ENCODE results near the gene GPC3.

The GPC3 gene

DNA sequence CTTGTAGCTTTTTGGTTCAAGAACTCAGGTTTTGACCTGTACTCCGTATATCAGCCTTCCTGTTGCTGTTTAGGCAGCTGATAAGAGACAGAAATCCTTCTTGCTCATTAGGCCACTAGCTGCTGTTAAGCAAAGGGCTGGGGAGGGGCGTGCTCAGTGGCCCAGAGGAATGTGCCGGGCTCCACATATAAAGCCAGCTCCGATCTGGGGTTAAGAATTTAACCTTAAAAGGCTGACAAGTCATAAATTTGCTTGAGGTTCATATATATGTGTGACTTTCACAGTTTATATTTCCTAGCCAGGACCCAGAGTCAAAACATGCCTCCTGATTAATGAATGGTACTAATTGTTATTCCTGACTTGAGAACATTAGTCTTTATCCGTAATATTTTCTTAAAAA is 15.3 kb downstream of the GPC3 start:
- no peak for DNase-seq

DNA sequence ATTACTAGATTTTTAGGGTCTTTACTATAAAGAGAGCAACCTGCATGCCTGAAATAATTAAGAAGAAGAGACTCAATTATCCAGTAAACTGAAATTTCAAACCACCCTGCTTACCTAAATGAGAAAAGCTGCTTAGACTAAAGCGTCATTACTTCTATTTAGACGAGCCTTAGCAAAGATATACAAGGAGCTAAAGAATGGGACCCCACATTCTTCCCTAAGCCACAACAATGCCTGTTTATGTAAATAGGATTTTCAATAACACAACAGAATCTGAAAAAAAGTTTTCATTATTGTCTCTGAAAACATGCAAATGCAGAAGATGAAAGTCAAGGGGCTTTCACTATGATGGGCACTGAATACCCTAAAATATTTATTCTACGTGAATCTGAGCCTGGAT is 16.2 kb downstream of the GPC3 start:
- no peak for DNase-seq

DNA sequence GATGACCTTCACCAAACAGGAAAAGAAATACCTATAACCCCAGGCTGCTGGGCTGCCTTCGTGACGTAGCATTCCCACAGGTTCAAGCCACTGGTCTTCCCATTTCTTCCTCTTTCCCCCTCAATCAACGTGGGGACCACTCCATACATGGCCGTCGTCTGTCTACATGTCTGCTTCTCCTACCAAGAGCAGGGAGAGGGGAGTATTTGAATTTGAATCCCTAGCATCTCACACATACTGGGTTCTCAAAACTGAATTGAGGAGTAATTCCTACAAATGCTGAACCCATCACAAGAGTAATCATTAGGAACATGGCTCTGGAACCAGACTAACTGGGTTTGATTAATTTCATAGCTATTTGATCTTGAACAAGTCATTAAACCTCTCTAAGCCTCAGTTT is 17.3 kb downstream of the GPC3 start:
- no peak for DNase-seq

DNA sequence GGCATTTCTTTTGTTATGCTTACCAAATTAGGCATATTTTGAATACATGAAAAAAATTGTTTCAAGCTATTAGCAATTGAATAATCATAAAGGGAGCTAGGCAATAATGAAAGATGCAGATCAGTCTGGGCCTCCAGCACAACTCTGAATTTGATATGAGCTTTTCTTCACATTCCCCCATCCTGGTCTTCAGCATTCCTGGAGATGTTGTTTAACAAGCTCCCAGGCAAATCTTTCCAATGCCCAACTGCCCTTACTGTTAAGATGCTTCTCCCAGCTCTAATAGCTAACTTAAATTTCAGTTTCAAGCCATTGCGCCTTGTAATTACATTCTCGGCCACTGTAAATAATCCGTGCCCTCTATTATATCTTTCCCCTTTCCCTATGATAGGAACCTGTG is 19.2 kb downstream of the GPC3 start:
- no peak for DNase-seq

DNA sequence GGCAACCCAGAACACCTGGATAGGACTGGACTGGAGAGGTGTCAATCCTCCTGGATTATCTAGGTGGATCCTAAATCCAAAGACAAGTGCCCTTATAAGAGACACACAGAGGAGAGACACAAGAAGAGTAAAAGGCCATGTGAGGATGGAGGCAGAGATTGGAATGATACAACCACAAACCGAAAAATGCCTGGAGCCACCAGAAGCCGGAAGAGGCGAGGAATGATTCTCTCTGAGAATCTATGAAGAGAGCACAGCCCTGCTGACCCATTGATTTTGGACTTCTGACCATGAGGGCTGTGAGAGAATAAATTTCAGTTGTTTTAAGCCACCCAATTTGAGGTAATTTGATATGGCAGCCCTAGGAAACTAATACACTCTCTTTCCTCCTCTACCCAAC is 20.1 kb downstream of the GPC3 start:
- no peak for DNase-seq

DNA sequence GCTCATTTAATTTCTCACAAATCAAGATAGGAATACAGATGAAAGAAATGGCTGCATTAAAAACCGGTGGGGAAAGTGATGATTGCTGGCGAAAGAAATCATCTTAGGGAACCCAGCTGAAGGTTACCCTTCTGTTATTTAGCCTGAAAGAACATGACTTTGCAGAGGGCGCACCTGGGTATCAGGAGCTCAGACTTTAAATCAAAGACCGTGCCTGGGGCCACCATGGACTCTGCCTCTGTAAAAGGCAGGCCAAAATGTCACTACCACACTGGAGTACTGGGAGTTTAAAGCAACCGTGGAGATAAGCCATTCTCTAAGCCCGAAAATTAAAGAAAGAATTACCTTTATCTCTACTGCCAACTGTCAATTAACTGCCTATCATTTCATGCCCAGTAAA is 24.3 kb downstream of the GPC3 start:
- no peak for DNase-seq

DNA sequence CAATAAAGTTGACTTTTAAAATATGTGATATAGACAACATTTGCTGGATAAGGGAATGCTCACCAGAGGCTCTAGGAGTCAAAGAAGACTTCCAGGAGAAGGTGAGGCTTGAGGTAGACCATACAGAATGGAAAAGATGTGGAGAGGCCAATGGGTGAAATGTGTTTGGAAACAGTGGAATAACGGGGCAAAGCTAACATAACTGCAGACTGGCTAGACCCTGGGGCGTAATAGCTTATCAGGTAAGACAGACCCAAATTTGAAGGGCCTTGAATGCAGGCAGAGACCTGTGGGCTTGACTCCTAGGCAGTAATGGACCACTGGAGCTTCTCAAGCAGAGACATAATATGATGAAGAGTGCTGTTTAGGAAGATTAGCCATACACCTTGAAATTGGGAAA is 25.4 kb downstream of the GPC3 start:
- no peak for DNase-seq

DNA sequence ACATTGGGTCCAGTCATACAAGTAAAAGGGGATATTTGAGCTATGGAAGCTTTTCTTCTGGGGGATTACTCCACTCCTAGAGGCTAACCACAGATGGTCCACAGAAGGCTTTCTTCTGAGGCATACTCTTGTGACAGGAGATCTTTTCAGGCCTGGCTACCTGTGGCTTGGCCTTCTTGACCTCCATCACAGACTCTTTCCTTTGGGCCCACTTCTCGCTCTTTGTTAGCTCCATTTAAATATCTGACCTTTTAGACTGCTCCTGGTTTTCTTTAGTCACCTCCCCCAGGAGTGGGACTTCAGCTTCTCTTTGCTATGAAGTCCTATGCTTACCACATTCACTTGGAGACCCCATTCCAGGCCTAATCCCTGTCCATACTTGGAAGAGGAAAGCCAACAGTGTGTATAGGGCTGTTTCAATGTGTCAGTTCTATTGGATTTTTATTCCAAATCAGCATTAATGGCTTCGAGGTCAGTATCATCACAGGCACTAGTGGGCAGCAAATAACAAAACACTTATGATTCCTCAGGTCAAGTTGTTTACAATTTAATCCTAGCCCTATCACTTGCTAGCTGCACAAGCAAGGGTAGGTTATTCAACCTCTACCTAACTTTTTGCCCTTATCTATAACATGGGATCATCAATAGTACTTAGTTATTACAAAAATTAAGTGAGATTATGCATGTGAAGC is 26.3 kb downstream of the GPC3 start:
- no peak for DNase-seq

DNA sequence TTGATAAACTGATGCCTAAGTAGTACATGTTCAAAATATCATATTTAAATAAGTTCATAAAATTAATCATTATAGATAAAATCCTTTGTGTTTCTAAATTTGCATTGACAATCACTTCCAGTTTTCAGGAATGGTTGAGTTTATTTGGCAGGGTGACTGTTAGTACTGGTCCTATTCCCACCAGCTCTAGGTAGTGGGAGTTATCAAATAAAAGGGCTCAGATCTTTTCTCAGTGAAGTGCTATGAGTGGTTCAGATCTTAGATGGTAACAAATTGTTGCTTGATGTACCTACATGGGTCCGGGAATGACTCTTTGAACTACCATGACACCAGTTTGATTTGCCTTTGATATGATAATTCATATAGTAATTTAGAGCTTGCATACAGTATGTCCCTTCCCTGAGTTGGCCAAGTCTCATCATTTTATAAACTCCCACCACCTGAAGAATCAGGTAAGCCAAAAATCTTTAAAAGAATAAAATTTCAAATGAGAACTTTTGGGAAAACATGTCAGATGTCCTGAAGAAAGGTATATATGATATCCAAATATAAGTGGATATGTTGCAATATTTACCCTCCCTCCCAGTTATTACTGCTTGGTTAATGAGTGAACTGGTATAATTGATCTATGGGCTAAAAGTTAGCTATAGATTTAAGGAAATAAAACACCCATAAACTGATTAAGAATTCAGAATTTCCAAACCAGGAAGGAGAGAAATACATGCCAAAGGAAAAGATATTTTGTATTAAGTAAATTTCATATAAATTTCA is 28.6 kb downstream of the GPC3 start:
- DNase-seq: no peak

DNA sequence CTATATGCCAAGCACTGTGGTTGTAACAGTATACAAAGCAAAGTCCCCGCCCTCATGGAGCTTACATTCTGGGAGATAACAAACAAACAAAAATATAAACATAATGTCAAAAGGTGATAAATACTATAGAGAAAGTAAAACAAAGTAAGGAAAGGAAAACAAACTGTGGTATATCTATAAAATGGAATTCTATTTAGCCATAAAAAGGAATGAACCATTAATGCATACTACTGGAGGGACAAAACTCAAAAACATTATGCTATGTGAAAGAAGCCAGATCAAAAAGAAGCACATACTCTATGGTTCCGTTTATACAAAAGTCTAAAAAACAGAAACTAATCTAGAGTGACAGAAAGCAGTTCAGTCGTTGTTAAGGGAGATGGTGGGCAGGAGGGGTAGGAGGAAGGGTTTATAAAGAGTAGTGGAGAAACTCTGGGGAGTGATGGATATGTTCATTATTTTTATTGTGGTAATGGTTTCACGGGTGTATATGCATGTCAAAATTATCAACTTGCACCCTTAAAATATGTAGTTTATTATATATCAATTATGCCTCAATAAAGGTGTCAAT is 31.5 kb downstream of the GPC3 start:
- no peak for DNase-seq

DNA sequence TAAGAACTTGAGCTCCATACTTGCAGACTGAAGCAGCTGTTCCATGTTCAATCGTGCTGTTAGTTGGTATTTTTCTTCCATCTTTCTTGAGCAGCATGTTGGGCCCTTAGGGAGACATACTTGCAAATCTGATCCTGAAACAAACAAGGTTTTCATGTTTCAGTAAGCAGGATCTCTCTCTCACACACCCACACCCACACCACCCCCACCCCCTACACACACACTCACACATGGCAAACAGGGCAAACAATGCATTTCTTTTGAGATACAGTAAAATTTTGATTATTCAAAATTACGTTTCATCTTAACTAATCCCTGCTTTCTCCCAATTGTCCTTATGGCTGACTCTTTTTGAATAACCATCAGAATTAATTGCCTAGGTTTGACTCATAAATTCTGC is 32.3 kb downstream of the GPC3 start:
- DNase-seq: no peak

DNA sequence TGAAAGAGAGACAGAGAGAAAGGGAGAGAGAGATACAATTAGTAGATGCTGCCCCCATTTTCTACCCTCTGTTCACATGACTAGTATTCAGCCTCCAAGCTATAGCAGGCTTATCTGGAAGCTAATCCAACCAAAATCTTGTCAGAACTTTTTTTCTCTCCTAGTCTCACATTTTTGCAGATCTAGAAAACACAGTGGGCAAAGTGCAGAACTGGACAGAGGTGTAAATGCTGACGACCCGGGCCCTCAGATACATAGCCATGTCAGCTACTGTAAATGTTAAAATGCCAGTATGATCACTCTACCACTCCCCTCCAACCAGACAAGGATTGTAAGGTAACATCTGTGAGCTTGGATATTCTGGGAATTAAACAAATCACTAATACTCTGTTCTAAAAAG is 34.3 kb downstream of the GPC3 start:
- DNase-seq: no peak

DNA sequence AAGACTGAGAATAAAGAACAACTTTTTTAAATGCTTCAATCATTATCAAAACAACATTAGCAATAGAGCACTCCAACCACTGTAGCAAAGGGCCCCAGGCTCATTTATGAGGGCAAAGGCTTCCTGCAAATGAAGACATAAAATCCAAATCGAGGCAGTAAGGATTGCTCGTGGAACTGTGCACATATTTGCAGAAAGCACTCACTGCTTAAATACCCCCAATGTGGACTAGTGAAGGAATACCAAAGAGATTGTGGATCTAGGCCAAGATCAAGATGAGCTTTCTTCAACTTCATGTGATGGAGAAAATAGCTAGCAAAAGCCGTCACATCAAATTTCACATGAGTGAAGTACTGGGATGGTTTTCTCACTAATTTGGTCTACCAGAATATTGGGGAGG is 35.2 kb downstream of the GPC3 start:
- DNase-seq: no peak

DNA sequence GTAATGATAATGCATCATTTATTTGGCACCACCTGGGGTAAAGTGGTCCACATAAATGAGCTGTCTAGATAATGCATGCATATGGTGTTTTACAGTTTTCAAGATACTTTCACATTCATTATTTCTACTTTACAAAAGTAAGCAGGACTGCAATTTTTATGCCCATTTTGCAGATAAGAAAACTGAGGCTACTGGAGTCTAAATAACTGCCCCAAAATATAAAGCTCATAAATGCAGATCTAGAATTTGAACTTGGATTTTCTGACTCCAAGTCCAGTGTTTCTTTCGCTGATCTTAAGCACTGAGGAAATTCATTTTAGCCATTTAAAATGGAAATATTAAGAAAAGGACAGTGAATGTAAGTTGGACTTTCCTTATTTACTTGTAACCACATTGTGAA is 36.5 kb downstream of the GPC3 start:
- no peak for DNase-seq

DNA sequence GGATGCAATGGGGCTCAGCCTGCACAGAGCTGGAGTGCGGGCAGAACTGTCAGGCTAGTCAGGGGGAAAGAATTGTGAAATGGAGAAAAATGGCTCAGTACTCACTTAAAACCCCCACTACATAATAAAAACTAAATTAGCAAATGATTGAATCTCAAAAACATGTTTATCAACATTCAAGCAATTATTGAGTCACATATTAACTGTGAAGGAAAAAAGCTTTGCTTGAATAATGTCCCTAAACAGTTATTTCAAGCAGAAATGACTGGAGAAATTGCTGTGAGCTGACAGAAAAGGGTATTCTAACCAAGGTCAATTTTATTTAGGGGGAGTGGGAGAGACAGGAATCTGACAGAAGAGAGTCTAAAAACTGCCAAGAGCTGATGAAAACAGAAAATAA is 37.4 kb downstream of the GPC3 start:
- no peak for DNase-seq

DNA sequence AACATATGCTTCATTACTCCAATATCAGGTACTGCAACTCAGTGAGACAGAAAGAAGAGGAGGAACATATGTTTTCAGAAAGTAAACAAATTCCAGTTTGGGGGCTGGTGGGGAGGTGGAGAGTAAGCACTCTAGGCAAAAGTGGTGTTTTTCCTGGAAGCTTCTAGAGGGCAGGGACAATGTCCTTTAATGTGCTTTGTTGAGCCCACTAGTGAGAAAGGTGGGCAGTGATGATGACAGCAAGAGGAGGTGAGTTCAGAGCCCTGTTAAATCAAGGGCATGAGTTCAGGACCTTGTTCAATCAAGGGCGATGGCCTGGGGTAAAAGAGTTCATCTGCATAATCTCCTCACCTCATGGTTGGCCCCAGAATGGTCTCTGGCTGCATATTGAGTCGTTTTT is 38.4 kb downstream of the GPC3 start:
- no peak for DNase-seq

DNA sequence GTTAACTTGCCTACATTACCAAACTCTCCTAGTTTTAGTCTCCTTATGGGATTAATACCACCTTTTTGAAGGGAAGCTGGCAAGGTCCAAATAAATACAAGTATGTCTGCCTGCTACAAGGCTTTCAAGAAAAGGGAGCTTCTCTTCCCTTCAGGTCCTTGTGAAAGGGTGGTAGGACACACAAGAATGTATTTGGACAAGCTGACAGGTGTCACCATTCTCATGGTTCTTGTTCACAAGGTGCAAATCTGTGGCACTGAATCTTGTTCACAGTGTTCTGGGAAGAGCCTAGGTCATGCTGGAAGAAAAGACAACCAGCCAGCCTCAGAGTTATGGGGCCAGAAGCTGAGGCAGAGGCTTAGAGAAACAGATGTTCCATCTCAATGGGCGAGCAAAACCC is 41.9 kb downstream of the GPC3 start:
- no peak for DNase-seq

DNA sequence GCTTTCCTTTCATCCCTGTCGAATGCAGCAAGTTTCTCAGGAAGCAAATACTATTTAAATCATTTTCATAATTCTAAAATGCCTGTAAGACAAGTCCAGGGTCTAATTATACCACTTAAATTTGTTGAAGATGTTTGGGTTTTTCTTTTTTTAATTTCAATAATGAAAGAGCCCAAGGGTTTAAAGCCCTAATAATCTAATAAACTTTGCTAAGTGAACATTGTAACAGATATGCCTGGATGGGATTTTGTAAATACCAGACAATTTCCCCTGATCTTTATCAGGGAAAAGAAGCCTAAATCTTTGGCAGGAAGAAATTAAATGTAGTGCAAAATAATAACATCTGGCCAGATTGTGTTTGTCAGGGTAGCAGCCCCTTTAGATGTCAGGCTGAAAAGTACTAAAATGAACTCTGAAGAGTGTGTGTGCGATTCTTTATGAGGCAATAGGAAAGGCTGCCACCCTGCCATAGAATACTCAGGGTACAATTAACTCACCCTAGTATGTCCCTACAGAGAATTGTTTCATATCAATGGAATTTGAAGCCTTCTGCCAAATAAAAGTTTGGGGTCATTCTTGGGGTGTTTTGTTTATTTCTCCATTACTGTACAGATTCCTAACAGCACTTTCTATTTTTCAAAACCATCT is 45.6 kb downstream of the GPC3 start:
- DNase-seq: no peak

DNA sequence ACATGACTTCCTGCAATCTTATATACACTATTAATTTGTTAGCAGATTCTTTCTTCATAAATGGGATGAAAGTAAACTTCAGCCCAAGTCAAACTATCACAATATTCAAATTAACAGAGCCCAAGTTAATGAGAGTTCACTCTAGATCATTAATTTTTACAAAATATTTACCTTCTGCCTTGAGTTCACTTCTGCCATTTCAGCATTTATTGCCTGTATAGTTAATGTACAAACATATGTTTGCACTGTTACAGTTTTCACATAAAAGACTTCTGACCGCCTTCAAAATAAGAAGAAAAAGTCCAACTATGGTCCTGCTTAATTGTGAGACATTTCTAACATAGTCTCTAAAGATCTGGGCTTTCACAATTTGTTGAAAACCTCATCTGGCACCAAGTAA is 46.9 kb downstream of the GPC3 start:
- DNase-seq: no peak

DNA sequence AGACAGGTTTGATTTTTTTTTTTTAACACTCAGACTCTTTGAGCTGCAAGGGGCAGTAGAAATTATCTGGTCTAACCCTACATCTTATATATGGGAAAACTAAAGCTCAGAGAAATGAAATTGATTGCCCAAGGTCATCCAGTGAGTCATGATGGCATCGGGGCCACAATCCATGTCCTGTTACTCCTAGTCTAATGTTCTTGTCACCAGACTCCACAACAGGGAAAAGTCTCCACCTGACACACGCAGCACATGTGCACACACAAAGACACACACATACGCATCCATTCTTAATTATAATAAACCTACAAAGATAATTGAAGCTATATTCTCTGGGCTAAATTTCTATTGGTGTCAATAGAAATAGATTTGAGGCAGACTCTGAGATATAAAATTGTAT is 48.4 kb downstream of the GPC3 start:
- no peak for DNase-seq

DNA sequence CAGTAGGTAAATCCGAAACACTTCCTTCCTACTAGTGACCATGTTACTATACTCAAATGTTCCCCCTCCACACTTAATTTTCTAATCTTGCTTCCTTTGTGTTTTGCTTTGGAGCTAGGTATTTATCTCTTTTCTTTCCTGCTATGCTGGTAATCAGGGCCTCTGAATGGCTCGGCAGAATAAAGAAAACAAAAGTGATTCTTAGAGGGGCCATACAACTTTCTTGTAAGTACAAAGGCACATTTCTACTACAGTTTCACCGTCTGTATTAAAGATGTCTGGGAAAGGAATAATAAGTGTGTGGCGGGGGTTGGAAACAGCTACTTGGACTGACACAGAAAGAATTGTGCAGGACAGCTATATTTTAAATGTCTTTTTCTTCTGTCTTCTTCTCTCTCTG is 50.3 kb downstream of the GPC3 start:
- no peak for DNase-seq

DNA sequence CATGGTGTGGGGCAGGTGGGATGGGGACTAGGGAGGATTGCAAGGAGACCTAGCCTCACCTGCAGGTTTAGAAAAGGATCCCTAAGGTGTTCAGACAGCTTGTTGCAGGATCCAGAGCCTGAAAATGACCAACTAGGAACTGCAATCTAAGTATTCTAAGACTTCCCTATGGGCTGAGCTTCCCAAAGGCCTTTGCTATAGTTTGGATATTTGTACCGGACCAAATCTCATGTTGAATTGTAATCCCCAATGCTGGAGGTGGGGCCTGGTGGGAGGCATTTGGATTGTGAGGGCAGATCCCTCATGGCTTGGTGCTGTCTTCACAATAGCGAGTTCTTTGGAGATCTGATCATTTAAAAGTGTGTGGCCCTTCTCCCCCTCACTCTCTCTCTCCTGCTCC is 52.1 kb downstream of the GPC3 start:
- DNase-seq: no peak

Data from amygdala (tissue), 56 donors.